HG03103 (cell line): ENCODE results near the gene B4GALT3.

Experiments used
- ATAC-seq: cut with Tn5 transposase; IDR thresholded peaks from one replicate; pipeline ENCODE4 v1.9.1; 2021; ENCODE audit warnings: low read depth; ENCODE audit not compliant: unreplicated experiment

B4GALT3 gene

DNA sequence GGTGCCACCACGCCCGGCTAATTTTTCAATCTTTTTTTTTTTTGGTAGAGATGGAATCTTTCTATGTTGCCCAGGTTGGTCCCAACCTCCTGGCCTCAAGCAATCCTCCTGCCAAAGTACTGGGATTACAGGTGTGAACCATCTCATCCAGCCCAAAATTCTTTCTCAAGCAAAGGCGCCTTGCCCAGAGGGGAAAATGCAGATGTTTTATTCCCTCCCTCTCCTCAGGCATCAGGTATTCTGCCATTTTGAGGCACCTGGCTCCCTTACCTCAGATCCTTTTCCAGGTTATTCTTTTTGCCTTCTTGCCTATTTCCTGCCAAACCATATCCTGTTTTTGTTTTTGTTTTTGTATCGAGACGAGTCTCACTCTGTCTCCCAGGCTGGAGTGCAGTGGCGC lies 11.1 kb upstream of the B4GALT3 start:
- no peak for ATAC-seq

DNA sequence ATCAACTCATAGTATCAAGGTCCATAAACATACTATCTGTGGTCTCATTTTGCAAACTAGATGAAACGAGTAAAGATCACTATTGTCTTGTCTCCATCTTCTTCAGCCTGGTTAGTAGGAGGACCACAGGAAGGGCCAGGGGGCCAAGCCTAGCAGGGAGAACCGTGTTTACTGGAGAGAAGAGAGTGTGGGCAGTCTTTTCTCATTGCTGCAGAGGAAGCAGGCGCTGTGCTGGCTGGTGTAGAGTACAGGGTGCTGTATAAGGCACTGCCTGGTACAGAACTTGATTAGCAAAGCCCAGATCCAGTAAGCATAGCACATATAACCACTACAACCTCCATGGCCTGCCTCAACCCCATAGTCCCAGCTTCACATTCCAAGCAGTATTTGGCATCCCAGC lies 10.0 kb upstream of the B4GALT3 start:
- no peak for ATAC-seq

- no peak for ATAC-seq
These were observed 8.5 kb upstream of the B4GALT3 start for GRCh38 chr1:161185732-161186311.

DNA sequence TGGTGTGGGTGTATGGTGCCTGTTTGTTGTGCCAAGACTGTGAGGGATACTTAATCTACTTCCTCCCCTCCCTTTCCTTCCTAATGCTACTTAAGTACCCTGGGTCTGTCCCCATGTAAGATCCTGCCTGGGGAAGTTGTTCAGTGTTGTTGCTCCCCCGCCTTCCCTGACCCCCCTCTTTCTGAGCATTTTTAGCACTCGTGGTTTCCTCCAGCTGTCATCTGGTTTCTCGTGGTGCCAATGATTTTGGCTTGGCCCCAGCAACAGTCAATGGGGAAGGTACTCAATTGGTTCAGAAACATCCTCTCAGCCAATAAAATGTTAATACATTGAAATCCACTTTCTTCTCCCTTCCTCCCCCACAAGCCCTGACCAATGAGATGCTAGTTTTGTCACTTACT lies 8.0 kb upstream of the B4GALT3 start:
- peak; percentile 48 for ATAC-seq

GRCh38 chr1:161182214-161182613 lies 4.9 kb upstream of the B4GALT3 start:
- peak; percentile 34 for ATAC-seq

DNA sequence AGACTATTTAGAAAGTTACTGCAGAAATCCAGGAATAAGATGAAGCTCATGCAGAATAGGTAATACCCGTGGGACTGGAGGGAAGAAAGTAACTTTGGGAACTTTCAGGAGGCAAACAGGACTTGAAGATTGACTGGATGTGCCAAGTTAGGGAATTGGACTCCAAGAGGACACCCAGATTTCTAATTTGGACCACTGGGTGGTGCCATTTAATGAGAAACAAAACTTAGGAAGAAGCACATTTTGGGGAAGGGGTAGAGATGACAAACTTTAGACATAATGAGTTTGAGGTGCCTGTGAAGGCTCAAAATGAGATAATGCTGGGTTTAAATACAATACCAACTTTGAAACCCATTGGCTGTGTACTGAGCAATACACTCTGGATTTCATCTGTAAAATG lies 3.3 kb upstream of the B4GALT3 start:
- no peak for ATAC-seq

DNA sequence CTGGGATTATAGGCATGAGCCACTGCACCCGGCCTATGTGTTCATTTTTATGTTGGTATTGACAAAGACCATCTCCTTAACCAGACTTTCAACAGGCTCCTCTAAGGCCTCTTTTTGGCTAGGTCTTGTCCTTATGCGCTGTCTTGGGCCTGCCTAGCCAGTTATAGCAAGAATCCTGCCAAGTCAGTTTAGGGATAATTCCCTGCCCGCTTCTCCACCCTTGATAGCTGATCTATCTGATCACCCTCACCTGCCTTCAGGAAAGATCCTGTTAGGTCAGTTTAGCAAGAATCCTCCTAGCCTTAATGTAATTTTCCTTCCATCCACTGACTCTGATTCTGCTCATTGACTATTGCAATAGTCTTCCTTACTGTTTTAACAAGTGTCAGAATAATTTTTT lies 2.4 kb upstream of the B4GALT3 start:
- no peak for ATAC-seq

DNA sequence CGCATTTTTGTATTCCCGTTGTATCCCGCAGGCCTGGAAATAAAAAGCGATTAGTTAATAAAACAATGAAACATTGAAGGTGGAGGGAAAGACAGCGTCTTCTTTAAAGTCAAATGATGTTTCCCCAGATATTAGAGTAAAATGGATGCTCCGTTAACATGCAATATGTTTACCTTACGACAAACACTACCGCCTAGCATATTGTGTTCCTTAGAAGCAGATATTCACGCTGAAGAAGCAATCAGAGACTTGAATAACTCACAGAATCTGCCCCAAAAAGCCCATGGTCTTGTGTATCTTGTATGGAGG lies 583 bp upstream of the B4GALT3 start:
- no peak for ATAC-seq

- ATAC-seq: no peak
These were observed 717 bp downstream of the B4GALT3 start for GRCh38 chr1:161176468-161177111.

GRCh38 chr1:161175771-161176453 lies 1.4 kb downstream of the B4GALT3 start:
- ATAC-seq: no peak

GRCh38 chr1:161174911-161175310 lies 2.4 kb downstream of the B4GALT3 start:
- no peak for ATAC-seq

GRCh38 chr1:161173711-161174110 lies 3.6 kb downstream of the B4GALT3 start:
- ATAC-seq: no peak

DNA sequence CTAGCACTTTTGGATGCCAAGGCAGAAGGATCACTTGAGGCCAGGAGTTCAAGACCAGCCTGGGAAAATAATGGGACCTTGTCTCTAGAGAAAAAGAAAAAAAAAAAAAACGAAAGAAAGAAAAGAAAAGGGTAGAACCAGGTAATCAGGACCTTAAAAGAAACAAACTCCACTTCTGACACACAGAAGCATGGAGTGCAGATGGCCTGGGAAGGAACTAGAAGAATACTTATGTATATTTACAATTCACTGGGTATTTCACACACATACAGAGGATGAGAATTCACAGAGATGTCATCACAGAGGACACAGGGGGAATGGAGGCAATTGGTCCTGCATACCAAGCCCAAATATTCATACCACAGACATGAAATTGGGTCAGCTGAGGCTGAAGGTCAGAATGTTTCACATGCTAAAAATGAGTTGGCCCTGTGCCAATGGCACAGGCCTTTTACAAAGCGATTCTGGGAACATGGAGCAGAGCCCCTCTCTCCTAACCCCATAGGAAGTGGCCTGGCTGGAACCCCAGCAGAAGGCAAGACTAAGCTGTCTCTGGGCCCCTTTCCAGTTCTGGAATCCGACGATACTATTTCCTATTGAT lies 4.4 kb downstream of the B4GALT3 start:
- no peak for ATAC-seq

DNA sequence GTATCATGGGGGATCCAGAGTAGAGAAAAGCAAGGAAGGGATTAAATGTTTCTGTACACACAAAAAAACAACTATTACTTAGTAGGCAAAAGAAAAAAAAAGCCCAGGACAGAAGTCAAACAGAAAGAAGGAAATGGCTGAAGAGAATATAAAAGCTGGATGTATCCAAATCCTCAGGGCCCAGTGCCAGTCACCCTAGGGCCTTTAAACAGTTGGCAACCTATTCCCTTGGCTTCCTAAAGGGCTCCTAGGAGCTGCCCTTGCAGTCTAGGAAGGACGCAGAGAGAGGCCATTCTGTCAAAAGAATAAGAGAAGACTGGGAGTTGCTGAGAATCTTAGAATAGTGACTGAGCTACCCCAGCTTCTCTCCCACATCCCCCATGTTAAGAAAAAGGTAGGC lies 5.0 kb downstream of the B4GALT3 start:
- no peak for ATAC-seq

GRCh38 chr1:161171696-161172095 lies 5.6 kb downstream of the B4GALT3 start:
- no peak for ATAC-seq

DNA sequence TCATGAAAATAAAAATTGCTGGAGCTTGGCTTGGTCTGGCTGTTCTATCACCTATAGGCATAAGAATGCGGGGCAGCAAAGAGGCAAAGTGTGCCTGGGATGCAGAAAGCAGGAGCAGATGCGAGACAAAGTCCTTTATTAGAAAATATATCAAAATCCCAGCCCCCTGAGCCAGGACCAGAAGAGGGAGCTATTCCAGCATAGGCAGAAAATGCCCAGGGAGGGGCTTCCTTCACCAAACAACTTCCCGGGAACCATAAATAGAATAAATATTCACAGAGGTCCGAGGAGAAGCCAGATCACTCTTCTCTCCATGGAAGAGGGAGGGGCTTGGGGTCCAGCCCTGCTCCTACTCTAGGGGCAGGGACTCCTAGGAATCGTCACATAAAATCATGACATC lies 6.1 kb downstream of the B4GALT3 start:
- ATAC-seq: no peak

DNA sequence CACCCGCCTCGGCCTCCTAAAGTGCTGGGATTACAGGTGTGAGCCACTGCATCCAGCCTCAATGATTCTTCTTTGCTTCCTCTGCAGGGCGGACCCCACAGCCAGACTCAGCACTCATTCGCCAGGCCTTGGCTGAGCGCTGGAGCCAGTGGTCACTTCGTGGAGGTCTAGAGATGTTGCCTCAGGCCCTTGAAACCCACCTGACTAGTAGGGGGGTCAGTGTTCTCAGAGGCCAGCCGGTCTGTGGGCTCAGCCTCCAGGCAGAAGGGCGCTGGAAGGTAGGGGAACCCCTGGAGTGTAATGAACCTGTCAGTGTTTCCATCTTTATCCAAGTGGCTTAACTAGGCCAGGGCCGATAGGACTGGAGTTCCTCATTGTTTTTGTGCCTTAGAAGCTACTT lies 8.4 kb downstream of the B4GALT3 start:
- ATAC-seq: no peak

DNA sequence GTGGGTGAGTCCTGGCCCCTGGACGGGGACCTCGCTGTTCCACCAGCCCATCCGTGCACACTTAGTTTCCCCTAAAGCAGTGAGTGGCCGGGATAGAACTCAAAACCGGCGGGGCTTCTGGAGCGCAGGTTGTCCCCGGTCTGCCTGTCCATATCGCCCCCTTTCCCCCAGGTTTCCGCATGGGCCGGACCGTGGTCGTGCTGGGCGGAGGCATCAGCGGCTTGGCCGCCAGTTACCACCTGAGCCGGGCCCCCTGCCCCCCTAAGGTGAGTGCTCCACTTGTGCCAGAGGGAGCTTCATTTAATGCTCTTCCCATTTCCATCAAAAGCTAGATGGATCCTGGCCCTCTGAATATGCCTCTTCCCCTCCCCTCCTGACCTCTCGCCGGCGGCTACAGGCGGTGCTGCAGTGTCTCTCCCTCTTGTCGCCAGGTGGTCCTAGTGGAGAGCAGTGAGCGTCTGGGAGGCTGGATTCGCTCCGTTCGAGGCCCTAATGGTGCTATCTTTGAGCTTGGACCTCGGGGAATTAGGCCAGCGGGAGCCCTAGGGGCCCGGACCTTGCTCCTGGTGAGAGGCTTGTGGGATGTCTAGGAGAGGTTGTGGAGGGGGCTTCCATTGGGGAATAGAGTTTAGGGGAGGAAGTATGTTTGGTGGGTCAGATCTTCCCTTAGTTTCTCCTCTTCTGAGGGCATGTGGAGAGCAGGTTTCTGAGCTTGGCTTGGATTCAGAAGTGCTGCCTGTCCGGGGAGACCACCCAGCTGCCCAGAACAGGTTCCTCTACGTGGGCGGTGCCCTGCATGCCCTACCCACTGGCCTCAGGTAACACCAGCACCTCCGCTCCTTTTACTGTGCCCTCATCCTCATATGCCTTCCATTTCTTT lies 10.4 kb downstream of the B4GALT3 start:
- ATAC-seq: no peak

DNA sequence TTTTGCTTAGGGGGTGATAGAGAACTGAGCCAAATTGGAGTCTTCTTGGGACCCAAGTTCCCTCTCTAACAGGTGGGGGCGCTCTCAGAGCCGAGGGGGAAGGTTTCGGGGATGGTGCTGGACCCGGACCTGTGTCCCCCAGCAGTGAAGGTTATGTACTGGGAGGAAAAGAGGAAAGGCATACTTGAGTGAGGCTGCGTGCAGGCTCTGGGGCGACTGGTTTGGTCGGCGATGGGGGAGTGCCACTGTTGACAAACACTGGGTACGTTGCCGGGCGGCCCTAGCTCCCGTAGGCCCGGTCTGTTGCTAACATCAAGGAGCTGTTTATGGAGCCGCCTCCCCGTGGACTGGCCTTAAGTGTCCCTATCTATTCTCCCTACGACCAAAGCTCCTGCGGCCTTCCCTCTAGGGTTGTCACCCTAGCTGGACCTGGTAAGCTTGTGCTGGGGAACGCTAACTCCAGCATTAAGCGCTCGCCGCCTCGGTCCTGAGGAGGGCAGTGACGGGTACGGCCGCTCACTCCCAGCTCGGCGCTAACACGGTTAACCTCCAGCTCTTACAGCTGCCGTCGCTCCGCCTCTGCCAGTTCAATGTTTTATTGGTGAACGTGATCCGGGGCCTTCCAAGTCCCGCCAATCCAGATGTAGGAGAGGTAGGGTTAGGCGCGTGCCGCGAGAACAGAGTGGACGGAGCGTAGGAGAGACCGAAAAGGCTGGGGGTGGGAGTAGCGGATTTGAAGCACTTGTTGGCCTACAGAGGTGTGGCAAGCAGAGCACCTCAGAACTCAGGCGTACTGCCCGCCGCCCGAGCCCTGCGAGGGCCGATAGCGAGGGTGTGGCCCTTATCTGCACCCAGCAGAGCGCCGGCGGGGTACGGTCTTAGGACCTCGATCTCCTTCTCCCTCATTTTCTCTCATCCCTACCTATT lies 11.3 kb downstream of the B4GALT3 start, which contains the start of gene PPOX:
PPOX (plus strand) TSS at position 685 of the 927 bp plus-strand sequence. CDS start 422 bp downstream, outside the sequence.
- peak; percentile 93 for ATAC-seq
